Ovary (tissue), 9 donors: ENCODE data around the gene MAPK1. TPM values are rescaled to one million over a fixed set of nuclear protein-coding genes. Genes with fewer than 3 reads are reported as not detected.
"Not testable (repeated sequence)": the region's sequence is repeated elsewhere in the genome, so short reads cannot be mapped to it uniquely, and the experiment has no call there.

ENCODE experiments used
- DNase-seq, 5 donors: peaks; one replicate each; pipeline ENCODE4 v3.0.0-alpha.2; 2019 to 2020
- H3K27ac ChIP-seq, 2 donors: fragments of 200-600 bp; one replicate each; pipeline versions ENCODE4 v1.5.1 to v1.8.0; 2019 to 2022
- H3K27me3 ChIP-seq: fragments of 200-600 bp; one replicate; pipeline ENCODE4 v1.8.0; 2022
- H3K36me3 ChIP-seq: fragments of 200-600 bp; sonication (generic); one replicate; pipeline ENCODE4 v1.5.1; 2019
- H3K4me1 ChIP-seq: one replicate; pipeline ENCODE4 v1.8.1; 2013; ENCODE audit warnings: mild to moderate bottlenecking, moderate library complexity; ENCODE audit not compliant: insufficient read depth
- H3K4me3 ChIP-seq: fragments of 200-600 bp; sonication (generic); one replicate; pipeline ENCODE4 v1.5.1; 2017
- H3K9me3 ChIP-seq, 2 donors: fragments of 200-600 bp in 1 of 2; sonication (generic) in 1 of 2; one replicate each; pipeline versions ENCODE4 v1.5.1 to v1.8.1; 2013 to 2019; ENCODE audit warnings: mild to moderate bottlenecking in 1 of 2, moderate library complexity in 1 of 2
- EP300 ChIP-seq: sonication (generic); formaldehyde crosslinking; IDR thresholded peaks from one replicate; pipeline ENCODE4 v1.6.1; 2017; ENCODE audit warnings: antibody characterized with exemption
- POLR2A ChIP-seq: fragments of 450-650 bp; IDR thresholded peaks from one replicate; pipeline ENCODE4 v1.6.1; 2017; ENCODE audit warnings: antibody characterized with exemption, mild to moderate bottlenecking, moderate library complexity
- WGBS, 3 donors: extraction: QIAGEN DNeasy Blood & Tissue Kit in 1 of 3; methylation state at CpG; one replicate each; pipeline versions ENCODE4 v1.1.5 to v1.1.7; 2013 to 2017; 5-methylcytosine and 5-hydroxymethylcytosine counted together
- intact Hi-C, 4 donors: fragments of 100-400 bp; cut with DNase I; formaldehyde crosslinking; loops; one replicate each; pipeline versions ENCODE4 v1.11.0 to v1.15.1; 2022 to 2023
- polyA plus RNA-seq, 2 donors: library from polyadenylated mRNA; stranded (reverse); fragments of 200-250 nt in 1 of 2; fragments of 350-450 nt in 1 of 2; fragmentation: Illumina TruSeq in 1 of 2; extraction: RNeasy Lipid Tissue Mini Kit (QIAGEN cat#74804) in 1 of 2; gene quantifications; one replicate each; pipeline ENCODE4 v1.2.3, GENCODE V29; 2013 to 2014
- total RNA-seq, 7 donors: library from RNA; depleted of rRNA in 2 of 7; stranded (reverse); fragments of >200 nt in 2 of 7; fragmentation: NEBNext Ultra II Directional in 3 of 7; extraction: Animal tissue kit (Norgen Biotek cat#: 25700) in 3 of 7; gene quantifications; one replicate each; pipeline versions ENCODE4 v1.1.0 to v1.2.4, GENCODE V29; 2016 to 2023
- TF ChIP-seq, protein P1 (sequence below), 3 donors: fragments of 450-650 bp in 2 of 3; fragments of 200-600 bp in 1 of 3; IDR thresholded peaks; one replicate each; pipeline versions ENCODE4 v1.5.1 to v1.8.0; 2016 to 2022; ENCODE audit warnings: antibody characterized with exemption in 3 of 3, mild to moderate bottlenecking in 1 of 3
- donor health status: DM: no; HTN: no; CAD: no; lungs with moderate emphysema.
- donor health status: DM: no; HTN: no; CAD: no.
- donor health status: Bipolar disorder and iron deficiency.
- donor health status: DM: yes; HTN: yes; CAD: no.
- donor health status: DM: no; HTN: no; CAD: no.
- donor health status: DM: yes; HTN: yes; CAD: no.

The MAPK1 gene
- total and polyA plus RNA-seq, 9 donors = 12.3 to 125 (median 98.1) TPM

DNA sequence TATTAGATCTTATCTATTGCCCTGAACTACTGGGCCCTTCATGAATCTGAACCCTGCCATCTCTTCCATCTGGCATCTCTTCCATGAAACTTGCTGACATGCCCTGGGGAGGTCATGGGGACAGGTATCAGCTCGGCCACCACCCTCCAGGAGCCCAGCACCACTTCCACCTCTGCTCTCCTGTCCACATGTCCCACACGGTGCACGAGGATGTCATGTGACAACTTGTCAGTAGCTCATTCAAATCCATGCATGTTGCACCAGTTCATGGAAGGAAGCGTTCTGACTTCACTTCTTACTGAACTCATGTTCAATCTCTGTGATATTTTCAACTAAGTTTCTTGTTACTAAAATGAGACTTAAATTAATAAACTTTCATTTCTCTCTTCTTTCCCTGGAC lies 148.4 kb downstream of the MAPK1 start:
- H3K4me3 ChIP-seq = no peak overlapping the region
- H3K27ac ChIP-seq = no peak overlapping the region
- peaks cover 5% of the 10 kb centered on the region for H3K4me1 ChIP-seq
- 63 to 80% (median 71%) methylated on average over 4 of the region's 4 CpGs for WGBS, 3 donors
- intact Hi-C loops = loop anchor here in 2 of 4 donors (10.0 kb wide), 2 partner anchors 76 to 346 kb away; no protein-coding TSS in a partner anchor
- no peaks in the 10 kb centered on the region for H3K9me3 ChIP-seq
- no peaks in the 10 kb centered on the region for H3K36me3 ChIP-seq
- TF ChIP-seq, protein P1, sequence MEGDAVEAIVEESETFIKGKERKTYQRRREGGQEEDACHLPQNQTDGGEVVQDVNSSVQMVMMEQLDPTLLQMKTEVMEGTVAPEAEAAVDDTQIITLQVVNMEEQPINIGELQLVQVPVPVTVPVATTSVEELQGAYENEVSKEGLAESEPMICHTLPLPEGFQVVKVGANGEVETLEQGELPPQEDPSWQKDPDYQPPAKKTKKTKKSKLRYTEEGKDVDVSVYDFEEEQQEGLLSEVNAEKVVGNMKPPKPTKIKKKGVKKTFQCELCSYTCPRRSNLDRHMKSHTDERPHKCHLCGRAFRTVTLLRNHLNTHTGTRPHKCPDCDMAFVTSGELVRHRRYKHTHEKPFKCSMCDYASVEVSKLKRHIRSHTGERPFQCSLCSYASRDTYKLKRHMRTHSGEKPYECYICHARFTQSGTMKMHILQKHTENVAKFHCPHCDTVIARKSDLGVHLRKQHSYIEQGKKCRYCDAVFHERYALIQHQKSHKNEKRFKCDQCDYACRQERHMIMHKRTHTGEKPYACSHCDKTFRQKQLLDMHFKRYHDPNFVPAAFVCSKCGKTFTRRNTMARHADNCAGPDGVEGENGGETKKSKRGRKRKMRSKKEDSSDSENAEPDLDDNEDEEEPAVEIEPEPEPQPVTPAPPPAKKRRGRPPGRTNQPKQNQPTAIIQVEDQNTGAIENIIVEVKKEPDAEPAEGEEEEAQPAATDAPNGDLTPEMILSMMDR (IDR thresholded peaks at IDR 0.05) = no peak
- TF ChIP-seq EP300 (no peak), POLR2A (no peak)
- no peak for DNase-seq
- H3K27me3 ChIP-seq = no peaks in the 10 kb centered on the region

DNA sequence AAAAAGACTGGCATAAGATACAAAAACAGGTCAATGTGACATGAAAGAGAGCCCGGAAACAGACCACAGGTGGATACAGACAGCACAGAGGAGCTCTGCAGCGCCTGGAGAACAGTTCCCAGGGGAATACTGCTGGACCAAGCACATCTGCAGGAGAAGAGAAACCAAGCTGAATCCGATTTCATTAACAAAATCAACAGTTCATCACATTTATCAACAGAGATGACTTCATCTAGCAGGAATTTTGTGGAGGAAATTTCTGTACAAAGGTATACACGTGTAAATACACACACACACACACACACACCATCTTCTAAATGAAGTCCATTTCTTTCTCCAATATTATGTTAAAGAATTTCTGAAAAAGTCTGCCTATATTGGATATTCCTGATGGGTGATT lies 148.9 kb downstream of the MAPK1 start:
- TF ChIP-seq EP300 (no peak), POLR2A (no peak)
- TF ChIP-seq, protein P1 (IDR thresholded peaks at IDR 0.05) = no peak
- peaks cover 5% of the 10 kb centered on the region for H3K4me1 ChIP-seq
- H3K9me3 ChIP-seq = no peaks in the 10 kb centered on the region
- H3K36me3 ChIP-seq = no peaks in the 10 kb centered on the region
- no peak for DNase-seq
- intact Hi-C loops = loop anchor here in 2 of 4 donors (10.0 kb wide), 2 partner anchors 76 to 346 kb away; no protein-coding TSS in a partner anchor
- WGBS, 3 donors = 32 to 52% (median 50%) methylated on average over 4 of the region's 4 CpGs
- H3K27ac ChIP-seq = no peak overlapping the region
- H3K4me3 ChIP-seq = no peak overlapping the region
- H3K27me3 ChIP-seq = no peaks in the 10 kb centered on the region

DNA sequence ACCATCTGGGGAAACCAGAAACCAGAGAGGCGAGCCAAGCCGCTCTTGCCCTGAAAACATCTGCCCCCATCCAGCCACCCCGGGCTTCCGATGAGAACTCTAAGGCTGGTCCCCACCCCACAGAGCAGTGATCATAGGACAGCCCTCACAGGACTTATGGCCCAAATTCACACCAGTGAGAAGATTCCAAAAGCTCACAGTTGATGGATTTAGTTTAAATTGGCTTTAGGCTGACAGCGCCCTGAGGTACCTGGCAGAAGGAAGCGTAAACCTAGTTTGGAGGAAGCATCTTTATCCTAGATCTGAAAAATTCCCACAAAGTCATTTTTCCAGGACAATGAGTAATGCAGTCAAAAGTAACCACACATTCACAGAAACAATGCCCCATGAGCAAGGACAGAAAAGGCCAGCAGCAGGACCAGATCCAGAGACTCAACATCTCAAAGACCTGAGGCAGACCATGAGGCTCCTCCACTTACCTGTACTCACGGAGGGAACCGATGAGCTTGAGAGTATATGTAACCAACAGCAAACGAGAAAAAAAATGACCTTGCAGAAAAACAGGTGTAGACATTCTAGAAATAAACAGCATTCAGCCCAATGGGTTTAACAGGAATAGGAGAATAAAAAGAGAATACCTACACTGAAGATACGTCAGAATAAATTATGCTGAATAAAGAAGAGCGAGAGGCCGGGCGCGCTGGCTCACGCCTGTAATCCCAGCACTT lies 150.9 kb downstream of the MAPK1 start:
- H3K27me3 ChIP-seq, H3K9me3 ChIP-seq, H3K36me3 ChIP-seq, DNase-seq, H3K4me1 ChIP-seq, H3K4me3 ChIP-seq, H3K27ac ChIP-seq: not testable (repeated sequence)
- WGBS, 3 donors = 65 to 73% (median 68%) methylated on average over 14 to 15 of the region's 15 CpGs
- intact Hi-C loops = loop anchor here in 2 of 4 donors (10.0 kb wide), 2 partner anchors 78 to 348 kb away; no protein-coding TSS in a partner anchor

DNA sequence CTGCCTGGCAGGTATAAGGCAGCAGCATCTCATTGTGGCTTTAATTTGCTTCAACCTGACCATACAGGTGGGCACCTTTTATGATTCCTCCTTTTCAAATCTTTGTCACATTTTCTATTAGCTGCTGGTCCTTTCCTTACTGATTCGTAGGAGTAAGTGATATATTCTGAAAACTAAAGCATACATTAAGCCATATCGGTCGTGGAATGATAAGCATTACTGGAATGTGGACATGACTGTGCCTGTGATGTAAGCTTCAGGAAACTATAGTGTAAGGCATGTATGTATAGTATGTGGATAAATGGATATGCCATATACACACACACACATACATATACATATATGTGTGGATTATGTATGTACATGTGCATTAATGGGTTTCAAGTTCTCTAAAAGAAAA lies 152.7 kb downstream of the MAPK1 start:
- Histone ChIP-seq H3K27ac (no peak overlapping the region), H3K4me3 (no peak overlapping the region), H3K4me1 (peaks cover 3% of the 10 kb centered on the region), H3K9me3 (no peaks in the 10 kb centered on the region), H3K27me3 (no peaks in the 10 kb centered on the region), H3K36me3 (no peaks in the 10 kb centered on the region)
- DNase-seq = no peak
- WGBS, 3 donors = 79 to 83% (median 81%) methylated on average over 3 of the region's 3 CpGs
- intact Hi-C loops = loop anchor here (2.0 to 10.0 kb wide), 5 partner anchors 80 to 350 kb away; no protein-coding TSS in a partner anchor
- TF ChIP-seq, protein P1 (IDR thresholded peaks at IDR 0.05) = no peak
- TF ChIP-seq POLR2A (no peak), EP300 (no peak)
